ENCODE measurements around the gene INHBA.

INHBA gene

DNA sequence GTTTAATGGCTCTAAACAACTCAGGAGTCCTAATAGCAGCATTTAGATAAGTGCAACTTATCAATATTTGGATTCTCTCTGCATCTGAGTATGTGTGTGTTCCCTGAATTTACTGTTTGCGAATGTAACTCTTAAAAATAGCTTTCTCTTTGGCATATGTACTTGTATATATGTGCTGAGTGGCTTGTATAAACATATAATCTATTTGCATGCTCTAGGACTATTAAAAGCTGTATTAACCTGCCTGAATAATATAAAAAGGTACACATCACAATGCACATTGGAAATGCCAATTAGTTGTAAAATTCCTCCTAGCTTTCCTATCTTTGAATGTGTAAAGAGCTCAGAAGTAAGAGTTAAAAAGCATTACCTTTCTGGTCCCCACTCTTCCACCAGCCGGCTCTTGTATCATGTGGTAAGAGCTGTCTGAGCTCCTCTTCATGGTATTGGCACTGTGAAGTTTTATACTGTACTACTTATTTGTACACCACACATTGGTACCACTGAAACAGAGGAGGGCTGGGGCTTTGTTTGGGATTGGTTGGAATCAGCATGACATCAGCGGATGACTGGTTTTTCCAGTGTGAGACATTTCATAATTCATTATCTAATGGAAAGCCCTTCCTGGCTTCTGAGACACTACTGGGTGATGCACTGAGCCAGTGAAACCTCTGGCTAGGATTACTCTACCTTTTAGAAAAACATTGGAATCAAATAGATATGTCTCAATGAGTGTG lies at the start of gene INHBA:
TSS of gene INHBA (minus strand) at position 456 of the 737 bp plus-strand sequence. CDS start 2,716 bp downstream, outside the sequence.
- DNase-seq (ENCODE audit: low spot score), result no peak

DNA sequence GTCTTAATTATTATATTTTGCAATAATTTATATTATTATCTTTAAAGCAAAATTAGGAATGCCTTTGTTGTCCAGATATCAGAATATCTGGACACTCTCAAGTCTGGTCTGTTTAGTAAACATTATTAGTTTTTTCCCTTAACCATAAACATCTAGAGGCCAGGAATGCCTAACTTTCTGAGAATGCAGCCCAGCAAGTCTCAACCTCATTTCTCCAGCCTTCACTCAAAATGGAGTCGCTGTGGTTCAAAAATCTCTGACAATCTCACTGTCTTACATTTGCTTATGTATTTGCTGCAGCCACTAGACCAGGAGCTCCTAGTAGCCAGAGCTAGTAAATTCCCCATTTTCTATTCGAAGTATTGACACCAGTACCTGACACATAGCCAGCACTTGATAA lies 49.7 kb upstream of the INHBA start:
- no peak for DNase-seq (ENCODE audit: low spot score)

DNA sequence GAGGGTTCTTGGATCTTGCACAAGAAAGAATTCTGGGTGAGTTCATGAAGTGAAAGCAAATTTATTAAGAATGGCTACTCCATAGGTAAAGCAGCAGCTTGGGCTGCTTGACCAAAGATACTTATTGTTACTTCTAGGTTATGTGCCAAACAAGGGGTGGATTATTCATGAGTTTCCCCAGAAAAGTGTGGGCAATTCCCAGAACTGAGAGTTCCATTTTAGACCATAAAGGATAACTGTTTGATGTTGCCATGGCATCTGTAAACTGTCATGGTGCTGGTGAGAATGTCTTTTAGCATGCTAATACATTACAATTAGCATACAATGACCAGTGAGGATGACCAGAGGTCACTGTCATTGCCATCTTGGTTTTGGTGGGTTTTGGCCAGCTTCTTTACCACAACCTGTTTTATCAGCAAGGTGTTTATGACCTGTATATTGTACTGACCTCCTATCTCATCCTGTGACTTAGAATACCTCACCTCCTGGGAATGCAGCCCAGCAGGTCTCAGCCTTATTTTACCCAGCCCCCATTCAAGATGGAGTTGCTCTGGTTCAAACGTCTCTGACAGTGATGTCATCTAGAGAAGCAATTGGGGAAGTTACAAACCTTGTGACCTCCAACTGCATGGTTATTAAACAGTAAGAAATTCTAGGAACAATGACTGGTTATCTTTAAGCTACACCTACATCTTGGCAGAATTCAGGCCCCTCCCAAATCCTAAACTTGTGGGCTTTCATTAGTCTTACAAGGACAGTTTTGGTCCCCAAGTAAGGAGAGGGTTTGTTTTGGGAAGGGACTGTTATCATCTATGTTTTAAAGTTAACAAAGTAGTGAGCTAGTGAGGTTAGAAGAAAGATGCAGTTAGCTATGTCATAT lies 48.0 kb upstream of the INHBA start:
- no peak for DNase-seq (ENCODE audit: low spot score)

DNA sequence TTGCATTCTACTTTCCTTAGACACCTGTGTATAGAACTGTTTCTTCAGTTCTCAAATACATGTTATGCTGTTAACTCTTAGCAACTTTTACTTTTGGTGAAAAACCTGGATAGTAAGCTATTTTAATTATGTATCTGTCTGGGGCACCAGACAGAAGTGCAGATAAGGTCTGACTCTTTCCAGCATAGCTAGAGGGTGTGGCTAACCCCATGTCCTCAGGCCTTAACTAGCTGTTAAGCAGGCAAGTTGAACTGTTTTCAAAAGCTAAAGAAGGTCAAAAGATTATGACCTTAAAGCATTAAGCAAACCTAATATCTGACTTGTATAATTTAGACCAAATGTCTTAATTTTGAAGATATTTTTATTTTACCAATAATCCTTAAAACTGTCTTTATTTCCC lies 45.1 kb upstream of the INHBA start:
- DNase-seq (ENCODE audit: low spot score), result no peak

DNA sequence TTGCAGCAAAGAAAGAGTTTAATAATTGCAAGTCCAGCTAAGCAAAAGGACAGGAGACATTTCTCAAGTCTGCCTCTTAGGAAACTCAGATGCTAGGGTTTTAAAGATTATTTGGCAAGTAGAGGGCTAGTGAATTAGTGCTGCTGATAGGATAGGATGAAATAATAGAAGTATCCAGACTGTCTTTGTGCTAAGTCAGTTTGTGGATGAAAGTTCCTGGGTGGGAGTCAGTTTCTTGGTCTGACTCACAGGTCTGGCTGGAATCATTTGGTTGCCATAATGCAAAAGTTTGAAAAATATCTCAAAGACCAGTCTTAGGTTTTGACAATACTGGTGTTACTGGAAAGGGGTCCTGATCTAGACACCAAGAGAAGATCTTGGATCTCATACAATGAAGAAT lies 42.6 kb upstream of the INHBA start:
- no peak for DNase-seq (ENCODE audit: low spot score)

DNA sequence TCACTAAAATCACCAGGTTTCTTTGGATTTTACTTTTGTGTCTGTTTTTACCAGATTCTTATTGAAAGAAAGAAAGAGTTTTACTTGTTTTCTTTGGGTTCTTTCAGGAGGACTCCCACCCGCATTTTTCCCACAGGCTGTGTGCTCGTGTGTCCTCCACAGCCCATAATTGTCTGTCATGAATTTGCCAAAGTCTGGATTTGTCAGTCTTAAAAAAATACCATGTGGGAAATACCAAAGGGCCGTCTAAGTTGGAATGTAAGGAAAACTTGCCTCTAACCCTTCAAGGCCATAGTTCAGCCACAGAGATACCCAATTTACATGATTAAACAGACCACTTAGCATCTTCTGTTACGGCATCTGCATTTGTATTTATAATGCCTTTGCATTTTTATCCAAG lies 41.3 kb upstream of the INHBA start:
- DNase-seq (ENCODE audit: low spot score), result no peak

DNA sequence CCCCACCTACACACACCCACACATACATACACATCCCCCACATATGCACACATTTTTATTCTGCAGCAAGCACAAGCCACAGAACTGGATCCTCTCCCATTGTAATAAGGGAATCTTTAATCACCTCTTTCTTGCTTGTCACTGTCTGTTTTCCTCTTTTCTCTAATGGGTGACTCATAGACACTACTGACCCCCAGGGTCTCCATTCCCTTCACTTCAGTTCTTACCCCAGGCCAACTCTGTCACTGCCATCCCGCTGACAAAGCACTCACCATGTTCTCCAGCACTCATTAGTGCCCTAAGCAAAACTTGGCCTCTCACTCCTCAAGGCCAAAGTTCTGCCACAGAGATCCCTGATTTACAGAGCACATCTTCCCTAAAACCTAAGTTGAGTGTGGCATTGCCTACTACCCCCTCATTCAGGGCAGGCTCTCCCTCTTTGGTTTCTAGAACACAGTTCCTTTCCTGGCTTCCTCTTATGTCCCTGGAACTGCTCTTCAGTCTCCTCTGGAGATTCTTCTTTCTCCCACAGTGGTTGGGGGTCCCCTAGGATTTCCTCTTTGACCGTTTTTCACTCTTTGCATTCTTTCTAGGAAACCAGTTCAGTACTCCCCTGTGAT lies 39.6 kb upstream of the INHBA start:
- DNase-seq (ENCODE audit: low spot score), result no peak

DNA sequence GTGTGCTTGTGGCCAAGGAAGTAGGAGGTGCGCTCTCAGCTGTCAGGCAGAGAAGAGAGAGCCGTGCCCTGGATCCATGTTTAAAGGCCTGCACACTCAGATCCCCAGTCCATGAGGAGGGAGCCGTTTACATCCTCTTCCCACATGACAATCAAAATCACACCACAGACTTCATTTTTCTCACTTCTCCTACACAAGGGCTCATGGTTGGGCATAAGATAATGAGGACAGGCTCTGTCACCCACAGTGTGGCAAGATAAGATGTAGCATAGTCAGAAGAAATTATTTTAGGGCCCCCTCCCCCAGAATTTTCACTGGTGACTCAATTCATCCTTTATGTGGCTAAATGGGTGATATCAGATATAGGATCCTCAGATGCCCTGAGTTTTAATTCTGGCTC lies 35.9 kb upstream of the INHBA start:
- DNase-seq (ENCODE audit: low spot score), result no peak

DNA sequence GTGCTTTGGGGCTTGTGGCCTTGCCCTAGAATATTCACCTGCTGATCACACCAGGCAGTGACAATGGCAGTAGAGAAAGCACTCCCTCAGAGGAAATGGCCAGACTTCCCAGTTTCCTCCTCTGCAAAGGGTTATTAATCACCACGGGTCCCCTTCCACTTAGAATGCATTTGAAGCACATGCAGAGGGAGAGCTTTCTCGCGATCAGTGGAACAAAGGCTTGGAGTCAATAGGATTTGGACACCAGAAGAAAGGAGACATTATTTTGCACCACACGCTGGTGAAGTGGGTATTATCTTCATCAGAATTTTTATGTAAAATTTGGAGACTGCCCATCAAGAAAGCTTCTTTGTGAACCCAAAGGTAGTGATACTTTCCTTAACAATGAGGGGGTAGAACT lies 35.4 kb upstream of the INHBA start:
- DNase-seq (ENCODE audit: low spot score), result no peak

DNA sequence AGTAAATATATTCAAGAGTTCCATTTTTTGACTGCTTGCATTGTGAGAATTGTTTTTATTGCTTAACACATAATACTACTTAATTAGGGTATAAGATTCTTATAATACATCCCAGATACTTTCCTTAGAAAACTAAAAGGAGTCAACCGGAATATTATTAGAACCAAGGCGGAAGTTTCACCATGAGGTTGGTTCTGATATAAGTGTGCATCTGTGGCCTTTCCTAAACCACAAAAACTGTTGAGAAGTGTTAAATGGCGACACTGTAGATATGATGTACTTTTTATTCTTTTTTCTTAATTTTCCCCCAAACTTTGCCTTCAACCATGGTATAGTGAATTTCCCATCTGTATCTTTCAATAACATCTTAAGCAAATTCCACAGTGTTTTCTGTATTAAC lies 32.3 kb upstream of the INHBA start:
- no peak for DNase-seq (ENCODE audit: low spot score)

DNA sequence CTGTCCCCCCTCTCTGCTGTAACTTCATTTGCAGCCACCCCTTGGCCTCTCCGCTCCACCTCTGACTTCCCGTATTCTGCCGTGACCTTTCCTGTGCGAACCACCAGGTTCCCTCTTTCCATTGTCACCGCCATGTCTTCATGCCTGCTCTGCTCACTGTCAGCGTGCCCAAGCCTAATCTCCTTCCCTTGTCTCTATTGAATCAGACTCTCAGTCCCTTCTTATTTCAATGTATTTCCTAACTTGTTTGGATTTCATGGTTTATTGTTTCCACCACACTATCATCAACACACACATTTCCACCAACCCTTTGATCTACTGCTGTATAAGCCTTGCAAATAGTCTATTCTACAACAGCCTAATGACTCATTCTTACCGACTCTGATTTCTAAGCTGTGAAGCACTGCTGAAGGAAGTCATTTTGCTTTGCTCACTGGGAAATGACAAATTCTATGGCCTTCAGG lies 30.0 kb upstream of the INHBA start:
- no peak for DNase-seq (ENCODE audit: low spot score)

DNA sequence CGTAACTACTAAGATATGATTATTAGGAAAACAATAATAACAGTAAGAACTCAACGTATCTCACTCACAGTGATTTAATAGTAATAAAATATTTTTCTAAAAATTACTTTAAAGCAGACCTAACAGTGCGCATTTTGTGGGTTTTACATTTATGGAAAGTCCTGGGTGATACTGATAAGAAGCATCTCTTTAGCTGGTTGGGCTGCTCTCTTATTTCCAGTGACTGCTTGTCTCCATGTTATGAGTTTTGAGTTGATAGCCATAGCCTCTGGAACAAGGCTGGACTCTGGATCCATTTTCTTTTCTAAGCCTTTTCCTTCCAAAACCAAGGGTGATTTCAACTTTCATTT lies 29.5 kb upstream of the INHBA start:
- DNase-seq (ENCODE audit: low spot score), result no peak

DNA sequence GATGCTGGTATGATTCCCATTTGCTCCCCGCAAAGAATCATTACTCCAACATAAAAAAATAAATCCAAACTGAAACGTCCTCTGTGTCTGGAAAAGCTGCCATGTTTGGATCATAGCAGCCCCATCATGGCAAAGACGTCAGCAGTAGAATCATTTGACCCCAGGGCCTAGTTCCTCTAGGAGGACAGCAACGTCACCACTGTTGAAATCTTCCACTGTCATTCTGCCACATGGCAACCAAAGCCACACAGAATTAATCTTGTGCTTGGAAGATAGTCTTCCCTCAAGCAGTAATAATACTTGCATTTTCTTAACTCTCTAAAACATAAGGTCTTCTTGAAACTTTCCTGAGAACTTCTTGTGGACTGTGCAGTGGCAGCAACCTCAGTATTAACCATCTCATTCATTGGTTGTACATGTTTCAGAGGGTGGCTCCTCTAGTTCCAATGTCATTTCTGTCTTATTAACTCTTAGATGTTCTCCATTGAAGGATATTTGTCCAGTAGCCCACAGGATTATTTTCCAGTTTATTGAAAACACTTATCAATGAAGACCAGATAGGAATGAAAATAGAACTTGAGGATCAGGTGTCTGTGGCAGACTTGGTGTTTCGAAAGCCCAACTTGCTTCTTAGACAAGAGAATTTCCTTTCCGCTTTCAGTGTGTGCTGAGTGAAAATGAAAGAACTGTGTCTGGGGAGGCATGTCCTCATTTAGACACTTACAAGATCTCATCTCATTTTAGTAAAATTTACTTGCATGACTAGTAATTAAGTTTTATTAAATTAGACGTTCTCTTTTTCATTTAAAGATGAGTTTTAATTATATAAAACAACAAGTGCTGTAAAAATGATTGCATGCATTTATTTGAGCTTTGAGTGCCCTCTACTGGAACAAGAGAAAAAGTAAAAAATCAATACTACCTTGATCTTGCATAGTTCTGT lies 28.9 kb upstream of the INHBA start:
- DNase-seq (ENCODE audit: low spot score), result no peak

DNA sequence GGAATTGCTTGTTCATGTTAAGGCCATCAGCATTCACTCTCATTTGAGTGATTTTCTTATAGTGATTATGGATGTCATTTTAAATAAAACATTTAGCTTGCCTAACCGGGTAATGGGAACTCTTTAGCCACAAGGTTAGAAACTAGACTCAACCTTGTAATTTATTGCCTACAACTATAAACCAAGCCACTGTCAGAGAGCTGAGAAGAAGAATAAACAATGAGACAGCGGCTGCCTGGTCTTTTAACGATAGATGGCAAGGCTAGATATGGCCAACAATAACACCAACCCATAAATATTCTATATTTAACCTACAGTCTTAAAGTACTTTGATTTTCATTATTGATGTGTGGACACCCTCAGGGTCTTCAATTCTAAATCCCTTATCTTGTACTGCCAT lies 27.8 kb upstream of the INHBA start:
- DNase-seq (ENCODE audit: low spot score), result no peak

DNA sequence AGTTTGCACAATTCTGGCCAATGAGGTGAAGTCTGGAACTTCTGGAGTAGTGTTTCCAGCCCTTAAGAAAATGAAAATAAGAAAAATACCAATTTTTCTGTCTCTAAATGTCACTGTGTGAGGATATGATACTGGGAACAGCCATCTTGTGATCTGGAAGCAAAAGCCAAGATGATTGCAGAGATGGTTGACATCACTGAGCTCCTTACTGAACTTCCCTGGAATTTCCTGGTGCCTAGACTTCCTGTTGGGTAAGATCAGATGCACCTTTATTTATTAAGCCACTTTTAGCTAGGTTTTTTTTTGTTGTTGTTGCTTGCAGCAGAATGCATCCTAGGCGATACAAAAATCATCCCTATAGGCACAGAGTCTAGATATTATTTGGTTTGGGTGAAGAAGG lies 27.3 kb upstream of the INHBA start:
- no peak for DNase-seq (ENCODE audit: low spot score)

DNA sequence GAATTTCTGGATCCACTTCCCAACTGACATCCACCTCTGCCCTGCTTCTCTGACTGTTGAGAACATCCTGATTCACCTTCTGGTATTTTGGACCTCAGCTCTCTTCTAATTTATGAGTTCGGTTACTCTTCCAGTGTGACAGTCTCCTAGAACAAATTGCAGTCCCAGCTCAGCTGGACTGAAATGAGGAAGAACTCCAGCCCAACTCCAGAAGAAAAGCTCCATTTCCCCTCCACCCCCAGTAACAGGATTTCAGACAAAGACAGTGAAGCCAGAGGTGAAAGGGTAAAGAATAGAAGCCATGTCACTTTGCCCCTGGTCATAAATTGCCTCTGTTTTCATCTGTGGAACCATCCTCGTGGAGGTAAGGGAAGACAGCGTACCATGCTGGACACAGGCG lies 26.2 kb upstream of the INHBA start:
- no peak for DNase-seq (ENCODE audit: low spot score)

DNA sequence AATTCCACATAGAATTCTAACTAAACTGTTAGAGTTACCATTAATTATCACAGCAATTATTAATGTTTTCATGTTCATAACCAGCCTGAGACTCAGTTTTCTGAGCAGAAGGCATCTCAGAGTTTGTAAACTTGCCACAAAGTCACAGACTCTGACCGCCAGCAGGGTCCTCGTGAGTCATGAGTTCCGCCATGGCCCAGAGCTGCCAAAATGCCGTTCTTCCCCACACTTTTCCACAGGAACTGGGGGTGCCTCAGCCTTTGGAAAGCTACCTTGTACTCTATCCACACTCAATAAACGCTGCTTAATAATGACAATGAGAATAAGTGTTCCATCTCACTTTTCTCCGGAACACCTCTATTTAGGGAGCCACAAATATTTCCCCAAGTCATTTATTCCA lies 22.1 kb upstream of the INHBA start:
- no peak for DNase-seq (ENCODE audit: low spot score)

DNA sequence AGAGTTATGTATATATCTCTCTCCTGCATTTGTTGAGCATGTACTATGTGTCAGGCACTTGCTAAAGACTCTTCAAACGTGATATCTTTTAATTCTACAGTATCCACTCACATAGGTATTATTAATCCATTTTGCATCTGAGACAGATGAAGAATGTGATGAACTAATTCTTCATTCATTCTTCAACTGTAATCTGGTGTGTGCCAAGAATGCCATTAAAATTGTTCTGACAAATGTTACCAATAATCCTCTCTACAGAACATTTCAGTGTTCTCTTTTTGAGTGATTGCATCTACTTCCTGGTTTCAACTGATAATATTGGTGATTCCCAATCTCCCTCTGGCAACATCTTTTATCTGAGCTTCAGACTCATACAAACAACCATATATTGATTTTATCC lies 18.0 kb upstream of the INHBA start:
- no peak for DNase-seq (ENCODE audit: low spot score)

DNA sequence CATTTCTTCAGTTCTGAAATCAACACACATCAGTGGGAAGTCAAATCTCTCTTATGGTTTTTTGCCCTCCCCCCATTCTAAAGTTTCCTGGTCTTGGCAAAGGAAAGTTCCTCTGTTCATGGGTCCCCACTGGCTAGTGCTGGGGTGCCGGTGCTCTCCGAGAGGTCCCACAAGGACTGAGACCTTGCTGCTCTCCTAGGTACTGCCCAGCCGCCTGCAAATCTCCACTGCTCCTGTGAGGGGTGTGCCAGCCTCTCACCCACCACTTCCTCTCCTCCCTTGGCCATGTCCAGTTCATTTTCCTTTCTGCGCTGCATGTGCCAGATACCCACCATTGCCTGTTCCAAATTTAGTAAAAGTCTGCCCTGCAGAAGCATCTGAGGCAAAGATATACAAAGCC lies 17.2 kb upstream of the INHBA start:
- no peak for DNase-seq (ENCODE audit: low spot score)

DNA sequence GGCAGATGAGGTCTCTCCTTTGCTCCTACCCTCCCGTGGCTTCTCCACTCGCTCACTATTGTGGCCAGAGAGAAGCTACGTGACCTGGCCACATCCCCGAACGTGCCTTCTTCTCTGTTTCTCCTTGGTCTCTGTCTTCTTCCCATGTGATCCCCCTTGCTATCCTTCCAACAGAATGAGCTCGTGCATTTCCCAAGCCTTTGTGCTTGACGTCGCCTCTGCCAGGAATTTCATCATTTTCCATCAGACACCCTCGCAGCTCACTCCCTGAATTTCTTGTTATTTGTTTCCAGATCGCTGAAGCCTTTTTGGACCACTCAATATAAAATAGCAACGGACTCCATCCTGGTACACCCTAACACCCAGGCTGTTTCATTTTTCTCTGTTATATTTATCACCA lies 13.8 kb upstream of the INHBA start:
- DNase-seq (ENCODE audit: low spot score), result no peak

DNA sequence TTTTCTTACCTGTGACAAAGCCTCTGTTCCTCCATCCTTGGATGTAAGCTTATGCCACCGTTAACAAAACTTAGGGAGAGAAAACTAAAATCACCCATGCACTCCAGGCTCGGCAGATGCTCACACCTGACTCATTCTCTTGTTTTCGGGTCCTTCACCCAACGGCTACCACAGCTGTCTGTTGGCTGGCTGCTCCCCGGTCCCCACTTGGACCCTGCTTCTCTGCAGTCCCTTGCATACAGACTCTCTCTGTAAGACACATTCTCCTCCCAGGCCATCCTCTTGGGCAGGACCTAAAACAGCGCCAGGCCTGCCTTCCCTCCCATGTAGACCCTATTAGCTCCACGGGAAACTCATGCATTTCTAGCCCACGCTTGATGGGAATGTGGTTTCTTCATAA lies 12.1 kb upstream of the INHBA start:
- DNase-seq (ENCODE audit: low spot score), result no peak

All from germinal center (tissue), 1 donor.